KMS-11 (cell line): ENCODE results near the gene KRT25.

Experiments
- H2AFZ ChIP-seq: fragments of 200-600 bp; sonication (generic); 2 replicates; pipeline ENCODE4 v1.6.1; 2016; ENCODE audit warnings: antibody characterized with exemption, mixed run types, low read depth
- H3K27ac ChIP-seq: fragments of 200-600 bp; sonication (generic); 2 replicates; pipeline ENCODE4 v1.6.1; 2016; ENCODE audit warnings: mild to moderate bottlenecking, mixed run types
- H3K27me3 ChIP-seq: fragments of 200-600 bp; sonication (generic); 2 replicates; pipeline ENCODE4 v1.6.1; 2017; ENCODE audit warnings: mild to moderate bottlenecking, low read depth, mixed run types, moderate library complexity; ENCODE audit not compliant: insufficient read depth
- H3K36me3 ChIP-seq: fragments of 200-600 bp; sonication (generic); 2 replicates; pipeline ENCODE4 v1.6.1; 2017; ENCODE audit warnings: mild to moderate bottlenecking, mixed run types; ENCODE audit not compliant: insufficient read depth
- H3K4me1 ChIP-seq: fragments of 200-600 bp; sonication (generic); 2 replicates; pipeline ENCODE4 v1.6.1; 2016; ENCODE audit warnings: mild to moderate bottlenecking, low read depth, mixed run types; ENCODE audit not compliant: poor library complexity, severe bottlenecking
- H3K4me2 ChIP-seq: fragments of 200-600 bp; sonication (generic); 2 replicates; pipeline ENCODE4 v1.7.0; 2016; ENCODE audit warnings: mild to moderate bottlenecking, mixed run types
- H3K4me3 ChIP-seq: fragments of 200-600 bp; sonication (generic); IDR thresholded peaks from 2 replicates; pipeline ENCODE4 v1.6.1; 2017; ENCODE audit warnings: low read depth, low read length, mixed read lengths; ENCODE audit not compliant: insufficient read depth
- H3K79me2 ChIP-seq: fragments of 200-600 bp; sonication (generic); 2 replicates; pipeline ENCODE4 v1.6.1; 2016; ENCODE audit warnings: low read depth, mixed run types; ENCODE audit not compliant: insufficient read depth
- H3K9ac ChIP-seq: fragments of 200-600 bp; sonication (generic); 2 replicates; pipeline ENCODE4 v1.6.1; 2016; ENCODE audit warnings: mild to moderate bottlenecking, mixed run types
- H4K20me1 ChIP-seq: fragments of 200-600 bp; sonication (generic); 2 replicates; pipeline ENCODE4 v1.6.1; 2016; ENCODE audit warnings: mild to moderate bottlenecking, mixed run types; ENCODE audit not compliant: insufficient read depth
- TF ChIP-seq, protein P1 (sequence below): fragments of 200-600 bp; sonication (generic); conservative IDR thresholded peaks from 2 replicates; pipeline ENCODE4 v1.6.1; 2017; ENCODE audit warnings: low read depth, mild to moderate bottlenecking, antibody characterized with exemption, low read length, moderate library complexity, mixed read lengths

Gene KRT25

DNA sequence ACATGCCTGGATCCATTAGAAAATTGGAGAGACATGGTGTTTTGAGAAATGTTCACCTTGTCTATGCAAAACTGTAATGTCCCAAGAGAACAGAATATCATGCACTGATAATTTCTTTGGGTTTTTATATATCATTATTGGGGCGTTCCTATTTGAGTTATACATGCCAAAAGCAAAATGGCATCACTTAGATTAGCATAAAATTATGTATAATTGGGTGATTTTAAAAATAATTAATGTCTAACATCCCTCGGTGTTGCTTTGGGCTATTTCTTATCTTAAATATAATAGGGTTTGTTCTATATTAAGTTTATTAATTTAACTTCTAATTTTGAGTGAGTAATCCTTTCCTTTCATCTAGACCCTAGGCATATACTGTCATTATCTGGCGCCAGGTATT is 44.7 kb upstream of the KRT25 start, which contains the start of gene KRT28:
TSS of gene KRT28 (minus strand) at position 101 of the 400 bp plus-strand sequence. CDS start at position 35, 66 bp downstream.
- TF ChIP-seq, protein P1, sequence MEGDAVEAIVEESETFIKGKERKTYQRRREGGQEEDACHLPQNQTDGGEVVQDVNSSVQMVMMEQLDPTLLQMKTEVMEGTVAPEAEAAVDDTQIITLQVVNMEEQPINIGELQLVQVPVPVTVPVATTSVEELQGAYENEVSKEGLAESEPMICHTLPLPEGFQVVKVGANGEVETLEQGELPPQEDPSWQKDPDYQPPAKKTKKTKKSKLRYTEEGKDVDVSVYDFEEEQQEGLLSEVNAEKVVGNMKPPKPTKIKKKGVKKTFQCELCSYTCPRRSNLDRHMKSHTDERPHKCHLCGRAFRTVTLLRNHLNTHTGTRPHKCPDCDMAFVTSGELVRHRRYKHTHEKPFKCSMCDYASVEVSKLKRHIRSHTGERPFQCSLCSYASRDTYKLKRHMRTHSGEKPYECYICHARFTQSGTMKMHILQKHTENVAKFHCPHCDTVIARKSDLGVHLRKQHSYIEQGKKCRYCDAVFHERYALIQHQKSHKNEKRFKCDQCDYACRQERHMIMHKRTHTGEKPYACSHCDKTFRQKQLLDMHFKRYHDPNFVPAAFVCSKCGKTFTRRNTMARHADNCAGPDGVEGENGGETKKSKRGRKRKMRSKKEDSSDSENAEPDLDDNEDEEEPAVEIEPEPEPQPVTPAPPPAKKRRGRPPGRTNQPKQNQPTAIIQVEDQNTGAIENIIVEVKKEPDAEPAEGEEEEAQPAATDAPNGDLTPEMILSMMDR = no peak
- no peaks in the 10 kb centered on the region for H3K79me2 ChIP-seq
- H2AFZ ChIP-seq = no peak within 1 kb of the TSS
- H3K4me2 ChIP-seq = no peak within 1 kb of the TSS
- H3K4me3 ChIP-seq = no peak within 1 kb of the TSS
- H4K20me1 ChIP-seq = no peaks in the 10 kb centered on the region
- no peaks in the 10 kb centered on the region for H3K36me3 ChIP-seq
- no peak within 1 kb of the TSS for H3K9ac ChIP-seq
- no peak within 1 kb of the TSS for H3K27ac ChIP-seq
- no peaks in the 10 kb centered on the region for H3K27me3 ChIP-seq
- peaks cover 3% of the 10 kb centered on the region for H3K4me1 ChIP-seq

DNA sequence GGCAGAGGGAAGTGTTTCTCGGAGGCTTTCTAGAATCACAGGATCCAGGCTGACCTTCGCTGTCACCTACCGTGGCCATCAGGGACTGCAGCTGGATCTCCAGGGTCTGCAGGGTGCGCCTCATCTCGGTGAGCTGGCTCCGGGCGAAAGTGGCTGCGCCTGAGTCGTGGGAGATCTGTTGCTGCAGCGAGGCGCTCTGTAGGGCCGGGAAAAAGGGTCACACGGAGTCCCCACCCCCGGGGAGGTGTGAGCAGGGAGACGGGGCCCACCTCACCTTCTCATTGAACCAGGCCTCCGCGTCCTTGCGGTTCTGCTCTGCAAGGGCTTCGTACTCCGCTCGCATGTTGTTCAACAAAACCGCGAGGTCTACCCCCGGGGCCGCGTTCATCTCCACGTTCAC is 41.7 kb upstream of the KRT25 start:
- H3K4me3 ChIP-seq = no peak overlapping the region
- H2AFZ ChIP-seq = no peak overlapping the region
- H3K27me3 ChIP-seq = no peaks in the 10 kb centered on the region
- no peak overlapping the region for H3K4me2 ChIP-seq
- TF ChIP-seq, protein P1 = no peak
- H3K9ac ChIP-seq = no peak overlapping the region
- no peaks in the 10 kb centered on the region for H3K79me2 ChIP-seq
- no peaks in the 10 kb centered on the region for H3K36me3 ChIP-seq
- H4K20me1 ChIP-seq = no peaks in the 10 kb centered on the region
- H3K27ac ChIP-seq = no peak overlapping the region
- no peaks in the 10 kb centered on the region for H3K4me1 ChIP-seq

DNA sequence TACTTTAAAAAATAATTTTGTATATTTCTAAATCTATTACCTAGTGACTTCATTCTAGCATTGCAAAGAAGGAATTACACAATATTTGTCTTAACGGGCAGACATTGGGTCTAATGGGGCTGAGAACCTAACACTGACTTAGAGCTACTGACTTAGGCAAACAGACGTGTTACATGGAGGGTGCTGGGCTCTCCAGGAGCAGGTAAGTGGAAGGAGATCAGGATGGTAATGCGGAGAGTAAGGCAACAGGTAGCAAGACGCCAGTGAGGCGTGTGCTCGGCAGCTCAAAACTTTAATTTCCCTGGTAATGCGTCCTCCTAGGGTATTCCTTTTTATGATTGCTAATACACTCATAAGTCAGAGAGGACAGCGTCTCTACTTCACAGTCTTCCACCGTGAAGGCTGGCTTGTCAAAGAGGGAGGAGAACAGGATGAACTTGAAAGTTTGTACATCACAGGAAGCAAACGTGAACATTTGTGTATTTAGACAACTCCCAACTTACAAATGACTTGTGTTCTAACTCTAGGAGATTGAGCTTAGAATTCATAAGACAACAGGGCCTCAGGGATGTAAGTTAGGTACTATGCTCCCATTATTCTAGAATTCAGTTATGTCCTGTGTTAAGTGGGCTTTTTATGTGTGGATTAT is 40.0 kb upstream of the KRT25 start:
- no peaks in the 10 kb centered on the region for H3K79me2 ChIP-seq
- H3K27me3 ChIP-seq = no peaks in the 10 kb centered on the region
- no peak overlapping the region for H3K4me3 ChIP-seq
- H3K4me1 ChIP-seq = no peaks in the 10 kb centered on the region
- no peak overlapping the region for H3K9ac ChIP-seq
- no peak overlapping the region for H2AFZ ChIP-seq
- H4K20me1 ChIP-seq = no peaks in the 10 kb centered on the region
- no peak overlapping the region for H3K4me2 ChIP-seq
- H3K27ac ChIP-seq = no peak overlapping the region
- TF ChIP-seq, protein P1 = no peak
- H3K36me3 ChIP-seq = no peaks in the 10 kb centered on the region

DNA sequence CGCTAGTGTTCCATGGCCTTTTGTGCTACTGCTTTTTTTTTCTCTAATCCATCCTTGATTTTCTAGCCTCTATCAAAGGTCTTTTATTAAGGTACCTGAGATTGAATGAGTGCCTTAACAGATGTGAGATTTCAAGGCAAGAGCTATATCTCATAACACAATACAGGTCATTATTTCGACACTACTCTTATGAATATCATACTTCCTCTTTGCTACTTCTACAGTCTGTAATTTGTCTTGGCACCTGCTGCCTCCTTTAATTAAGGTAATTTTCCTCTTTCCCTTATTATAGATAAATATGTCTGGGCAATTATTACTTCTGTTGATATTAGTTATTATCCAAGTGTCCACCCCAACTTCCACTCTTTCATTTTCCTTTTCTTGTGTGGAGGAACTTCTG is 39.3 kb upstream of the KRT25 start:
- no peak overlapping the region for H3K4me3 ChIP-seq
- TF ChIP-seq, protein P1 = no peak
- H3K27ac ChIP-seq = no peak overlapping the region
- no peaks in the 10 kb centered on the region for H3K36me3 ChIP-seq
- no peaks in the 10 kb centered on the region for H3K4me1 ChIP-seq
- H3K4me2 ChIP-seq = no peak overlapping the region
- H3K27me3 ChIP-seq = no peaks in the 10 kb centered on the region
- H3K79me2 ChIP-seq = no peaks in the 10 kb centered on the region
- H4K20me1 ChIP-seq = no peaks in the 10 kb centered on the region
- no peak overlapping the region for H2AFZ ChIP-seq
- no peak overlapping the region for H3K9ac ChIP-seq
